Esophagus squamous epithelium (tissue), 4 donors: ENCODE results near the gene GUK1.

Experiments used
- POLR2A ChIP-seq, 4 donors: fragments of 450-650 bp; IDR thresholded peaks; one replicate each; pipeline ENCODE4 v1.6.1; 2017; ENCODE audit warnings: antibody characterized with exemption in 4 of 4, mild to moderate bottlenecking in 4 of 4, moderate library complexity in 3 of 4
- TF ChIP-seq, protein P1 (sequence below), 6 experiments: fragments of 450-650 bp in 4 of 6; fragments of 200-600 bp in 2 of 6; sonication (generic) in 2 of 6; IDR thresholded peaks; one replicate each; pipeline ENCODE4 v1.5.1; 2016 to 2019; ENCODE audit warnings: antibody characterized with exemption in 6 of 6, mild to moderate bottlenecking in 4 of 6, moderate library complexity in 4 of 6

DNA sequence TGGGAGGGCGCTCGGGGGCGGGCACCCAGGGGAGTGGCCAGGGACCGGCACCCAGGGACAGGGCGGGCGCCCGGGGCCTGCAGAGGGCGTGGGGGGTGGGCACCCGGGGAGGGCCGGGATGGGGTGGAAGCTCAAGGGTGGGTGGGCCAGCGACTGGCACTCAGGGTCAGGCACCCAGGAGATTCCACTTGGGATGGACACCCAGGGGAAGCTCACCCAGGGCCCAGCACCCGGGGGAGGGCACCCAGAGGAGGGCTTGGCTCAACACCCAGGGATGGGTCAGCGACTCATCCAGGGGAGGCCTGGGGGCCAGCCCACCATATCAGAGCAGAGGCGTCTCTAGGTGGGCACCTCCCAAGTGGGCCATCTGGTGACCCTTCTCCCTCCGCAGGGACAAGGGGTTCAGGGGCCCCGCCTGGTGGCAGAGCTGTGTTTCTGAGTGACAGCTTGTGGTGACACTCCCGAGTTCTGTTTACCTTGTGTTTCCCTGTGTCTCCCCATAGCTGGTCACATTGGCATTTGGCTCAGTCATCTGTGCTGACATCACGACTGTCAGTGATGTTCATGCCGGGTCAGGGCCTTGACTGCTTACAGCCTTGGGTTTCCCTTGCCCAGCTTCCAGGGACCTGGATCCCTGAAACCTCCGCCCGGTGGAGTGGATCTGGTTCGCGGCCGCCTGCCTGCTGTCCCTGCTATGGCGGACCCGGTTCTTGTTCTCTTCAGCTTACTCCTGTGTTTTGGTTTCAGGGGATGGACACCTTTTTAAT lies 26.3 kb downstream of the GUK1 start:
- TF ChIP-seq, protein P1, sequence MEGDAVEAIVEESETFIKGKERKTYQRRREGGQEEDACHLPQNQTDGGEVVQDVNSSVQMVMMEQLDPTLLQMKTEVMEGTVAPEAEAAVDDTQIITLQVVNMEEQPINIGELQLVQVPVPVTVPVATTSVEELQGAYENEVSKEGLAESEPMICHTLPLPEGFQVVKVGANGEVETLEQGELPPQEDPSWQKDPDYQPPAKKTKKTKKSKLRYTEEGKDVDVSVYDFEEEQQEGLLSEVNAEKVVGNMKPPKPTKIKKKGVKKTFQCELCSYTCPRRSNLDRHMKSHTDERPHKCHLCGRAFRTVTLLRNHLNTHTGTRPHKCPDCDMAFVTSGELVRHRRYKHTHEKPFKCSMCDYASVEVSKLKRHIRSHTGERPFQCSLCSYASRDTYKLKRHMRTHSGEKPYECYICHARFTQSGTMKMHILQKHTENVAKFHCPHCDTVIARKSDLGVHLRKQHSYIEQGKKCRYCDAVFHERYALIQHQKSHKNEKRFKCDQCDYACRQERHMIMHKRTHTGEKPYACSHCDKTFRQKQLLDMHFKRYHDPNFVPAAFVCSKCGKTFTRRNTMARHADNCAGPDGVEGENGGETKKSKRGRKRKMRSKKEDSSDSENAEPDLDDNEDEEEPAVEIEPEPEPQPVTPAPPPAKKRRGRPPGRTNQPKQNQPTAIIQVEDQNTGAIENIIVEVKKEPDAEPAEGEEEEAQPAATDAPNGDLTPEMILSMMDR (IDR thresholded peaks at IDR 0.05), result peak in 5 of 6 experiments; percentile 20 to 58 (median 35)
- TF ChIP-seq POLR2A (IDR thresholded peaks at IDR 0.05), result no peak
